Esophagus squamous epithelium (tissue), 5 donors: ENCODE measurements around the gene MYO1B. TPM values are rescaled to one million over a fixed set of nuclear protein-coding genes. Genes with fewer than 3 reads are reported as not detected.
A peak's percentile ranks its signal among the peaks of the same experiment; 100 is the strongest.

Experiments used
- DNase-seq: peaks from one replicate; lab custom pipeline; 2025; lab: John Stamatoyannopoulos, UW
- H3K27ac ChIP-seq, 4 donors: fragments of 200-600 bp; sonication (generic); one replicate each; pipeline ENCODE4 v1.5.1; 2016 to 2019; ENCODE audit warnings: mild to moderate bottlenecking in 1 of 4
- H3K27me3 ChIP-seq, 4 donors: fragments of 200-600 bp; sonication (generic); 1 replicate in 3 of 4; 2 replicates in 1 of 4; pipeline versions ENCODE4 v1.5.1 to v1.6.0; 2017 to 2021; ENCODE audit warnings: antibody characterized with exemption in 1 of 4
- H3K36me3 ChIP-seq, 3 donors: fragments of 200-600 bp; sonication (generic); one replicate each; pipeline ENCODE4 v1.5.1; 2016 to 2019
- H3K4me1 ChIP-seq, 3 donors: fragments of 200-600 bp; sonication (generic); one replicate each; pipeline ENCODE4 v1.5.1; 2017 to 2019
- H3K4me3 ChIP-seq, 4 donors: fragments of 200-600 bp; sonication (generic); 1 replicate in 3 of 4; 2 replicates in 1 of 4; pipeline ENCODE4 v1.5.1; 2016 to 2019; ENCODE audit warnings: mild to moderate bottlenecking in 2 of 4, moderate library complexity in 1 of 4
- H3K9me3 ChIP-seq, 3 donors: fragments of 200-600 bp; sonication (generic); one replicate each; pipeline ENCODE4 v1.5.1; 2016 to 2019
- CTCF ChIP-seq, 6 experiments: fragments of 450-650 bp in 4 of 6; fragments of 200-600 bp in 2 of 6; sonication (generic) in 2 of 6; IDR thresholded peaks; one replicate each; pipeline ENCODE4 v1.5.1; 2016 to 2019; ENCODE audit warnings: antibody characterized with exemption in 6 of 6, mild to moderate bottlenecking in 4 of 6, moderate library complexity in 4 of 6
- POLR2A ChIP-seq, 4 donors: fragments of 450-650 bp; IDR thresholded peaks; one replicate each; pipeline ENCODE4 v1.6.1; 2017; ENCODE audit warnings: antibody characterized with exemption in 4 of 4, mild to moderate bottlenecking in 4 of 4, moderate library complexity in 3 of 4
- WGBS, 2 donors: methylation state at CpG; one replicate each; pipeline ENCODE4 v1.1.5; 2018; 5-methylcytosine and 5-hydroxymethylcytosine counted together
- intact Hi-C: fragments of 100-400 bp; cut with DNase I; formaldehyde crosslinking; loops from one replicate; pipeline ENCODE4 v1.15.0; 2022
- total RNA-seq, 4 donors: library from RNA; depleted of rRNA; stranded (reverse); fragments of >200 nt; gene quantifications; one replicate each; pipeline ENCODE4 v1.1.0, GENCODE V29; 2016
- donor health status: DM: yes; HTN: yes; CAD: no.

The MYO1B gene
- total RNA-seq, 4 donors from 2014 or later: 24.6 to 152 (median 37.5) TPM

GRCh38 chr2:191430476-191430875, 185.3 kb downstream of the MYO1B start:
- TF ChIP-seq CTCF (IDR thresholded peaks at IDR 0.05) (no peak), POLR2A (IDR thresholded peaks at IDR 0.05) (no peak)
- no peak for DNase-seq
- H3K36me3 ChIP-seq: no peaks in the 10 kb centered on the region
- H3K27ac ChIP-seq: no peak overlapping the region
- H3K4me3 ChIP-seq: no peak overlapping the region
- H3K27me3 ChIP-seq: no peaks in the 10 kb centered on the region
- WGBS, 2 donors: 71 to 89% methylated on average over 1 of the region's 1 CpG
- H3K9me3 ChIP-seq: no peaks in the 10 kb centered on the region
- intact Hi-C loops: no loop called here
- no peaks in the 10 kb centered on the region for H3K4me1 ChIP-seq

- DNase-seq: no peak
- no peak for TF ChIP-seq CTCF (IDR thresholded peaks at IDR 0.05)
- TF ChIP-seq POLR2A (IDR thresholded peaks at IDR 0.05): no peak
- no peaks in the 10 kb centered on the region for H3K9me3 ChIP-seq
- H3K27me3 ChIP-seq: no peaks in the 10 kb centered on the region
- no peaks in the 10 kb centered on the region for H3K36me3 ChIP-seq
- intact Hi-C loops: no loop called here
- no peak overlapping the region for H3K4me3 ChIP-seq
- H3K4me1 ChIP-seq: no peaks in the 10 kb centered on the region
- WGBS, 2 donors: 78 to 87% methylated on average over 4 of the region's 4 CpGs
- no peak overlapping the region for H3K27ac ChIP-seq
These were observed 186.9 kb downstream of the MYO1B start for GRCh38 chr2:191432121-191432520.

GRCh38 chr2:191434072-191434471, 188.9 kb downstream of the MYO1B start:
- no peak overlapping the region for H3K27ac ChIP-seq
- no peak for DNase-seq
- H3K4me3 ChIP-seq: no peak overlapping the region
- no peaks in the 10 kb centered on the region for H3K36me3 ChIP-seq
- H3K9me3 ChIP-seq: no peaks in the 10 kb centered on the region
- WGBS, 2 donors: 77 to 89% methylated on average over 3 of the region's 3 CpGs
- H3K27me3 ChIP-seq: no peaks in the 10 kb centered on the region
- intact Hi-C loops: no loop called here
- H3K4me1 ChIP-seq: no peaks in the 10 kb centered on the region
- TF ChIP-seq CTCF (IDR thresholded peaks at IDR 0.05): no peak

- Histone ChIP-seq H3K27me3 (no peaks in the 10 kb centered on the region), H3K4me3 (no peak overlapping the region), H3K9me3 (no peaks in the 10 kb centered on the region), H3K36me3 (no peaks in the 10 kb centered on the region), H3K27ac (no peak overlapping the region), H3K4me1 (no peaks in the 10 kb centered on the region)
- intact Hi-C loops: no loop called here
- no peak for TF ChIP-seq CTCF (IDR thresholded peaks at IDR 0.05)
- TF ChIP-seq POLR2A (IDR thresholded peaks at IDR 0.05): no peak
- no peak for DNase-seq
- 85 to 89% methylated on average over 6 of the region's 6 CpGs for WGBS, 2 donors
These were observed 189.9 kb downstream of the MYO1B start for GRCh38 chr2:191435141-191435540.

GRCh38 chr2:191436368-191437055, 191.3 kb downstream of the MYO1B start:
- peak overlapping the region in 1 of 4 donors; percentile 9 for H3K27ac ChIP-seq
- no peaks in the 10 kb centered on the region for H3K27me3 ChIP-seq
- WGBS, 2 donors: 53 to 61% methylated on average over 6 of the region's 6 CpGs
- no peak overlapping the region for H3K4me3 ChIP-seq
- H3K4me1 ChIP-seq: no peaks in the 10 kb centered on the region
- no peaks in the 10 kb centered on the region for H3K36me3 ChIP-seq
- intact Hi-C loops: no loop called here
- H3K9me3 ChIP-seq: no peaks in the 10 kb centered on the region
- DNase-seq: no peak
- TF ChIP-seq POLR2A (IDR thresholded peaks at IDR 0.05): no peak
- TF ChIP-seq CTCF (IDR thresholded peaks at IDR 0.05): no peak
